IPS DF 19.7 (cell line): ENCODE data around the gene SPRY2.
"Not testable (repeated sequence)": the region's sequence is repeated elsewhere in the genome, so short reads cannot be mapped to it uniquely, and the experiment has no call there.

Experiments
- DNase-seq: peaks from one replicate; pipeline ENCODE4 v3.0.0-alpha.2; 2013; ENCODE audit warnings: low read depth, low spot score

Gene SPRY2

GRCh38 chr13:80355496-80356094 lies 14.7 kb upstream of the SPRY2 start:
- not testable (repeated sequence) for DNase-seq

GRCh38 chr13:80348750-80349149 lies 7.8 kb upstream of the SPRY2 start:
- no peak for DNase-seq

- no peak for DNase-seq
Measured at GRCh38 chr13:80348314-80348713, 7.4 kb upstream of the SPRY2 start.

GRCh38 chr13:80345771-80346510 lies 5.0 kb upstream of the SPRY2 start:
- no peak for DNase-seq

GRCh38 chr13:80344032-80344431 lies 3.1 kb upstream of the SPRY2 start:
- not testable (repeated sequence) for DNase-seq

- DNase-seq: no peak
Measured at GRCh38 chr13:80342471-80343371, 1.8 kb upstream of the SPRY2 start.

- DNase-seq: no peak
Measured at GRCh38 chr13:80341756-80342370, 937 bp upstream of the SPRY2 start.

- DNase-seq: no peak
Measured at GRCh38 chr13:80340651-80341100, 250 bp downstream of the SPRY2 start.

- no peak for DNase-seq
Measured at GRCh38 chr13:80339912-80340650, 845 bp downstream of the SPRY2 start.

- no peak for DNase-seq
Measured at GRCh38 chr13:80339563-80339911, 1.4 kb downstream of the SPRY2 start.

GRCh38 chr13:80338781-80339562 lies 2.0 kb downstream of the SPRY2 start:
- no peak for DNase-seq

- DNase-seq: no peak
Measured at GRCh38 chr13:80337288-80338081, 3.4 kb downstream of the SPRY2 start.

GRCh38 chr13:80336776-80337287 lies 4.1 kb downstream of the SPRY2 start:
- DNase-seq: no peak

GRCh38 chr13:80336370-80336769 lies 4.6 kb downstream of the SPRY2 start:
- no peak for DNase-seq

GRCh38 chr13:80334597-80335260 lies 6.2 kb downstream of the SPRY2 start:
- DNase-seq: no peak

- no peak for DNase-seq
Measured at GRCh38 chr13:80331984-80332383, 8.9 kb downstream of the SPRY2 start.

GRCh38 chr13:80329250-80329649 lies 11.7 kb downstream of the SPRY2 start:
- no peak for DNase-seq

- DNase-seq: no peak
Measured at GRCh38 chr13:80319004-80319403, 21.9 kb downstream of the SPRY2 start.
